ENCODE measurements around the gene TMTC2. TPM values are rescaled to one million over a fixed set of nuclear protein-coding genes. Genes with fewer than 3 reads are reported as not detected.

The TMTC2 gene
- polyA plus RNA-seq, 1 donor from 2014 or later: 20.6 TPM

GRCh38 chr12:82855872-82856271, 169.2 kb downstream of the TMTC2 start:
- TF ChIP-seq TAF1 (IDR thresholded peaks at IDR 0.05; ENCODE audit: low read depth) (no peak), POLR2AphosphoS5 (IDR thresholded peaks at IDR 0.05) (no peak), EP300 (conservative IDR thresholded peaks at IDR 0.05; ENCODE audit: poor library complexity, severe bottlenecking) (no peak), SMC3 (conservative IDR thresholded peaks at IDR 0.05; ENCODE audit: poor library complexity) (no peak), MXI1 (conservative IDR thresholded peaks at IDR 0.05; ENCODE audit: poor library complexity, severe bottlenecking) (no peak), RAD21 (conservative IDR thresholded peaks at IDR 0.05) (no peak), CTCF (IDR thresholded peaks at IDR 0.05; ENCODE audit: poor library complexity, severe bottlenecking) (no peak), EZH2 (IDR thresholded peaks at IDR 0.05; ENCODE audit: borderline replicate concordance, insufficient read depth, low read length, poor library complexity, severe bottlenecking) (no peak), REST (IDR thresholded peaks at IDR 0.05; ENCODE audit: borderline replicate concordance) (no peak)
- Histone ChIP-seq H3F3A (ENCODE audit: insufficient read depth, low read length, poor library complexity, severe bottlenecking) (no peaks in the 10 kb centered on the region), H3K27ac (ENCODE audit: low read length) (no peak overlapping the region)

GRCh38 chr12:82857276-82857675, 170.6 kb downstream of the TMTC2 start:
- no peak for TF ChIP-seq MXI1 (conservative IDR thresholded peaks at IDR 0.05; ENCODE audit: poor library complexity, severe bottlenecking)
- no peak for TF ChIP-seq POLR2AphosphoS5 (IDR thresholded peaks at IDR 0.05)
- TF ChIP-seq CTCF (IDR thresholded peaks at IDR 0.05; ENCODE audit: poor library complexity, severe bottlenecking): no peak
- TF ChIP-seq EP300 (conservative IDR thresholded peaks at IDR 0.05; ENCODE audit: poor library complexity, severe bottlenecking): no peak
- TF ChIP-seq SMC3 (conservative IDR thresholded peaks at IDR 0.05; ENCODE audit: poor library complexity): no peak
- TF ChIP-seq TAF1 (IDR thresholded peaks at IDR 0.05; ENCODE audit: low read depth): no peak
- TF ChIP-seq RAD21 (conservative IDR thresholded peaks at IDR 0.05): no peak
- no peak for TF ChIP-seq REST (IDR thresholded peaks at IDR 0.05; ENCODE audit: borderline replicate concordance)
- no peak for TF ChIP-seq EZH2 (IDR thresholded peaks at IDR 0.05; ENCODE audit: borderline replicate concordance, insufficient read depth, low read length, poor library complexity, severe bottlenecking)
- H3K9me3 ChIP-seq (ENCODE audit: low read length): no peaks in the 10 kb centered on the region
- H3K9ac ChIP-seq (ENCODE audit: low read length): no peak overlapping the region
- H3K27ac ChIP-seq (ENCODE audit: low read length): no peak overlapping the region
- H3K4me2 ChIP-seq (ENCODE audit: low read length): no peak overlapping the region
- H4K20me1 ChIP-seq (ENCODE audit: insufficient read depth): no peaks in the 10 kb centered on the region
- H3F3A ChIP-seq (ENCODE audit: insufficient read depth, low read length, poor library complexity, severe bottlenecking): no peaks in the 10 kb centered on the region
- H3K36me3 ChIP-seq (ENCODE audit: insufficient read depth, low read length): no peaks in the 10 kb centered on the region
- no peaks in the 10 kb centered on the region for H3K9me2 ChIP-seq (ENCODE audit: insufficient read depth, low read length)
- H3K27me3 ChIP-seq (ENCODE audit: insufficient read depth, low read depth, low read length): no peaks in the 10 kb centered on the region
- H3K4me3 ChIP-seq (ENCODE audit: low read length): no peak overlapping the region
- no peaks in the 10 kb centered on the region for H3K79me2 ChIP-seq (replicated peaks; ENCODE audit: insufficient read depth, low read length)
- H2AFZ ChIP-seq (ENCODE audit: low read depth, low read length): no peak overlapping the region

More at GRCh38 chr12:82855872-82856271, 169.2 kb downstream of the TMTC2 start:
- no peaks in the 10 kb centered on the region for H3K9me2 ChIP-seq (ENCODE audit: insufficient read depth, low read length)
- H3K9ac ChIP-seq (ENCODE audit: low read length): no peak overlapping the region
- H2AFZ ChIP-seq (ENCODE audit: low read depth, low read length): no peak overlapping the region
- no peak overlapping the region for H3K4me3 ChIP-seq (ENCODE audit: low read length)
- H3K4me2 ChIP-seq (ENCODE audit: low read length): no peak overlapping the region
- H3K27me3 ChIP-seq (ENCODE audit: insufficient read depth, low read depth, low read length): no peaks in the 10 kb centered on the region
- no peaks in the 10 kb centered on the region for H4K20me1 ChIP-seq (ENCODE audit: insufficient read depth)
- H3K9me3 ChIP-seq (ENCODE audit: low read length): no peaks in the 10 kb centered on the region
- no peaks in the 10 kb centered on the region for H3K36me3 ChIP-seq (ENCODE audit: insufficient read depth, low read length)
- H3K79me2 ChIP-seq (replicated peaks; ENCODE audit: insufficient read depth, low read length): no peaks in the 10 kb centered on the region
